Fibroblast of mammary gland (primary cell): ENCODE data around the gene RBM6.
"Not testable (repeated sequence)": the region's sequence is repeated elsewhere in the genome, so short reads cannot be mapped to it uniquely, and the experiment has no call there.

Experiments
- DNase-seq: peaks from one replicate; pipeline ENCODE4 v3.0.0-alpha.2; 2010; ENCODE audit warnings: low read depth
- H3K4me3 ChIP-seq: 2 replicates; pipeline ENCODE4 v1.5.1; 2011; ENCODE audit warnings: low read depth, mild to moderate bottlenecking, low read length, moderate library complexity; ENCODE audit not compliant: control insufficient read depth
- TF ChIP-seq, protein P1 (sequence below): conservative IDR thresholded peaks from 2 replicates; pipeline ENCODE4 v1.5.1; 2011; ENCODE audit warnings: low read depth, low read length, inconsistent platforms; ENCODE audit not compliant: control insufficient read depth, insufficient read depth

Gene RBM6

DNA sequence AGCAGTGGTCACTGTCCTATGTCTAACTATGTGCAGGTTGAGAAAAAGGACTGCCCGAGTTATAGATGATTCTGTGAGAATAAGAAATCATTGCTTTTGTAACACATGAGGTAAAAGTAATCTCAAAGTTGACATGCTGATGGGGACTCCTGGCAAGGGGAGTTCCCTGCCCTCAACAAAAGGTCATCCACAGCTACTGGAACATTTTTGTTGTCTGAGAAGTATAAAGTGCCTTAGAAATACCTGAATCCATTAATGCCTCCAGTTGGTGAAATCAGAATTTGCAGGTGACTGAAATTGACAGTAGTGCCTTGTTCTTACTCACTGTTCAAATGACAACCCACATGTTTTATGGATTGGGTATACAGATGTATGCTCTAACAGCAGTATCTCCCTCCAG is 105.0 kb downstream of the RBM6 start:
- H3K4me3 ChIP-seq: no peak overlapping the region
- TF ChIP-seq, protein P1, sequence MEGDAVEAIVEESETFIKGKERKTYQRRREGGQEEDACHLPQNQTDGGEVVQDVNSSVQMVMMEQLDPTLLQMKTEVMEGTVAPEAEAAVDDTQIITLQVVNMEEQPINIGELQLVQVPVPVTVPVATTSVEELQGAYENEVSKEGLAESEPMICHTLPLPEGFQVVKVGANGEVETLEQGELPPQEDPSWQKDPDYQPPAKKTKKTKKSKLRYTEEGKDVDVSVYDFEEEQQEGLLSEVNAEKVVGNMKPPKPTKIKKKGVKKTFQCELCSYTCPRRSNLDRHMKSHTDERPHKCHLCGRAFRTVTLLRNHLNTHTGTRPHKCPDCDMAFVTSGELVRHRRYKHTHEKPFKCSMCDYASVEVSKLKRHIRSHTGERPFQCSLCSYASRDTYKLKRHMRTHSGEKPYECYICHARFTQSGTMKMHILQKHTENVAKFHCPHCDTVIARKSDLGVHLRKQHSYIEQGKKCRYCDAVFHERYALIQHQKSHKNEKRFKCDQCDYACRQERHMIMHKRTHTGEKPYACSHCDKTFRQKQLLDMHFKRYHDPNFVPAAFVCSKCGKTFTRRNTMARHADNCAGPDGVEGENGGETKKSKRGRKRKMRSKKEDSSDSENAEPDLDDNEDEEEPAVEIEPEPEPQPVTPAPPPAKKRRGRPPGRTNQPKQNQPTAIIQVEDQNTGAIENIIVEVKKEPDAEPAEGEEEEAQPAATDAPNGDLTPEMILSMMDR: no peak
- no peak for DNase-seq

DNA sequence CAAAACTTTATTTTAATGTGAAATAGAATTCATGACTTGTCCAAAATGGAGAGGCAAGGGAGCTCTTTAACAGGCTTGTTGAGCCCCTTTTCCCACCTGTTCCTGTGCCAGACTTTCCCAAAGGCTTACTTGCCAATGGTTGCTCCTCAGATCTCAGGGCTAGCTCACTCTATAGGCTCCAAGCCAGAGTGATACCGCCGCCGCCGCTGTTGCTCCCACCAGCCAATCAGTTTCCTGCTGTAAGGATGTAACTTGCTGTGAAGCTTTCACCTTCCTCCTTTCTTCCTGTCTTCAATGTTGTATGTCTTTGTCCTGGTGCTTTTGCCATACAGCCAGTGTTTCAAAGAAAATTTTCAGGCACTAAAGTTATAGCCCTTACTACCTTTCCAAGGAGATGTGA is 107.5 kb downstream of the RBM6 start:
- no peak overlapping the region for H3K4me3 ChIP-seq
- no peak for DNase-seq
- TF ChIP-seq, protein P1: no peak

- peak; percentile 85 for DNase-seq
- H3K4me3 ChIP-seq: no peak overlapping the region
- TF ChIP-seq, protein P1: no peak
Observed at GRCh38 chr3:50050361-50050760, 110.4 kb downstream of the RBM6 start.

DNA sequence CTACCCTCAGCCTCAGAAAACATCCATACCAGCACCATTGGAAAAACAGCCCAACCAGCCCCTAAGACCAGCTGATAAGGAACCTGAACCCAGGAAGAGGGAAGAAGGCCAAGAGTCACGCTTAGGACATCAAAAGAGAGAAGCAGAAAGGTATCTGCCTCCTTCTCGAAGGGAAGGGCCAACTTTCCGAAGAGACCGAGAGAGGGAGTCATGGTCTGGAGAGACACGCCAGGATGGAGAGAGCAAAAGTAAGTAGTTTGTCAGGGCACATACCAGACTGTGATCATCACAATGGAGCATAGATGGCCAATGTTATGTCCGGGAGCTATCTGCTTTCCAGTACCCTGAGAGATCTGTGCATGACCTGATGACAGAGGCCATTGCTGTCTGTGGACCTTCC is 117.8 kb downstream of the RBM6 start:
- TF ChIP-seq, protein P1: no peak
- no peak for DNase-seq
- no peak overlapping the region for H3K4me3 ChIP-seq

- H3K4me3 ChIP-seq: no peak overlapping the region
- DNase-seq: no peak
- TF ChIP-seq, protein P1: no peak
Observed at GRCh38 chr3:50068134-50068533, 128.2 kb downstream of the RBM6 start.

- no peak for DNase-seq
- TF ChIP-seq, protein P1: no peak
- H3K4me3 ChIP-seq: no peak overlapping the region
Observed at GRCh38 chr3:50078091-50078490, 138.1 kb downstream of the RBM6 start.

GRCh38 chr3:50078622-50079021 is 138.7 kb downstream of the RBM6 start:
- TF ChIP-seq, protein P1: no peak
- no peak overlapping the region for H3K4me3 ChIP-seq
- no peak for DNase-seq

GRCh38 chr3:50084951-50085350 is 145.0 kb downstream of the RBM6 start:
- not testable (repeated sequence) for DNase-seq, H3K4me3 ChIP-seq
